GM18508 (cell line): ENCODE data around the gene KRT39.
"Not testable (repeated sequence)": the region's sequence is repeated elsewhere in the genome, so short reads cannot be mapped to it uniquely, and the experiment has no call there.

ENCODE experiments used
- ATAC-seq: cut with Tn5 transposase; IDR thresholded peaks from one replicate; pipeline ENCODE4 v1.9.1; 2021; ENCODE audit warnings: moderate number of reproducible peaks; ENCODE audit not compliant: insufficient read depth, unreplicated experiment

Gene KRT39

DNA sequence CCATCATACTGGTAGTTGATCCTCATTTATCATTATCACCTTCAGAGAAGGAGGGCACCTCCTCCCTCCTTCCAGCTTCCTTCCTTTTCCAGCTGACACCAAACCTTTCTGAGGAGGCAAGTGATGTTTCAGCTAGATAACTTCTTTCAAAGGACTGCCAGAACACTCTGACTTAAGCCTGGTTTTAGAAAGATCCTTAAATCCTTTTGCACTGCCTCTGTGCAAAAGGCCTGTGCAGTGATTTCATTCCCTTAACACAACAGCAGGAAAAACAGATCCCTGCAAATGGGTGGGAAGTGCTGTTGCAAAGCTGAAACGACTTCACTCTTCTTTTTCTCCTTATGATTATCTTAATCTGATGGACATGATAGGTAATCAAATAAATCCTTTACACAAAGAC lies 22.2 kb downstream of the KRT39 start:
- no peak for ATAC-seq

DNA sequence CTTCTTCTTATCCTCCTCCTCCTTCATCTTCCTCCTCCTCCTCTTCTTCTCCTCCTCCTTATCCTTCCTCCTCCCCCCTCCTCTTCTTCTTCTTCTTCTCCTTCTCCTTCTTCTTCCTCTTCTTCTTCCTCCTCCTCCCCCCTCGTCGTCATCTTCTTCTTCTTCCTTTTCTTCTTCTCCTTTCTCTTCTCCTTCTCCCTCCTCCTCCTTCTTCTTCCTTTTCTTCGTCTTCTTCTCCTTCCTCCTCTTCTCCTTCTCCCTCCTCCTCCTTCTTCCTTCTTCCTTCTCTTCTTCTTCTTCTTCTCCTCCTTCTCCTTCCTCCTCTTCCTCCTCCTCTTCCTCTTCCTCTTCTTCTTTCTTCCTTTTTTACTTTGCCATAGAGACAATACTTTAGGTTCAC lies 24.2 kb downstream of the KRT39 start:
- ATAC-seq, result no peak

DNA sequence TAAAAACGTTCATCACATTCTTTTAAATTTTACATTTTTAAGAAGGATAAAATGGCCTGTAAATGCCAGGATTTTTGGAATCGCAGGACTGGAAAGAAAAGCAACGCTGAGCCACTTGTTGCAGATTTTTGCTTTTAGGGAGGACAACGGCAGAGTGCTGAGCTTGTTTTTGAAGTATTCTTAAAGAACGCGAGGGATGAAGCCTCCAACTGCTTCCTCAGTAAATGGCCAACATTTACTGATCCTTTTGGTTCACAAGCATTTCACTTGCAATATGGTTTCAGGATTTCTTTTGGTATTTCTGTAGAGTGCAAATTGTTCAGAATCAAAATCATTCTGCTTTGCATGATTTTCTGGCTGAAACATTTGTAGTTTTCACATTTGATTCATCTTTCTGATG lies 26.5 kb downstream of the KRT39 start:
- no peak for ATAC-seq

DNA sequence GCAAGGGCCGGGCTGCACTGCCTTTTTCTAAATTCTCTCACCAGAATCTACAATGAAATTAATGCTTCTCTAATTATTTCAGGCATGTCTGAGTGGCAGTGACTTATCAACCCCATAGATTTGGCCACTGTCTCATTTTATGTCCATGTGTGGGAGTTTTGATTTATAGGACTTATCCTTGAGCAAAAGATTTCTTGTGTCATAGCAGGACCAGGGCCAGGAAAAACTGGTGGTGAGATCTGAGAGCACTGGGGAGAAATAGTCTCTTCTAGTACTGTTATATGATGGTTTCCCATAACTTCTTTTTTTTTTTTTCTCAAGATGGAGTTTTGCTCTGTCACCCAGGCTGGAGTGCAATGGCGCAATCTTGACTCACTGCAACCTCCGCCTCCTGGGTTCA lies 27.8 kb downstream of the KRT39 start:
- no peak for ATAC-seq

DNA sequence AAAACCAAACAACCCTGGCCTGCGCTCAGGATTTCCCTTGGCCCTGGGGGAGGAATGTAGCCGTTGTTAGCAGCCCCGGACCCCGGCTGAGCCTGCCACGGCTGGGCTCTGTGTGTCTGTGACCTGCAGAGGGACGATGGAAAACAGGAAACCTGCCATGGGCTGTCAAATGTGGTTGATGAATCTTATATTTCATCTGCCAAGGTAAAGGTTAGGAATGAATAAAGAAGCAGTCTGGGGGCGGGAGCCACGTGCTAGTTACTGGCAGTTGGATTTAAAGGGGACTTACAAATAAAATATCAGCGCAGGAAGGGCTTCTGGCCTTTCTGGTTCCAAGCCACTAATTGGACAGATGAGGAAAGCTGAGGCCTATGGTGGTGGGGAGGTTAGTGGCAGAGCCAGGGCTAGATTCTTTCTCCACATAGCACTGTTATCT lies 29.3 kb downstream of the KRT39 start, which contains the start of gene KRT23:
Gene KRT23 (minus strand): TSS at position 263 of the 436 bp plus-strand sequence. CDS start 1,043 bp downstream, outside the sequence.
- no peak for ATAC-seq

DNA sequence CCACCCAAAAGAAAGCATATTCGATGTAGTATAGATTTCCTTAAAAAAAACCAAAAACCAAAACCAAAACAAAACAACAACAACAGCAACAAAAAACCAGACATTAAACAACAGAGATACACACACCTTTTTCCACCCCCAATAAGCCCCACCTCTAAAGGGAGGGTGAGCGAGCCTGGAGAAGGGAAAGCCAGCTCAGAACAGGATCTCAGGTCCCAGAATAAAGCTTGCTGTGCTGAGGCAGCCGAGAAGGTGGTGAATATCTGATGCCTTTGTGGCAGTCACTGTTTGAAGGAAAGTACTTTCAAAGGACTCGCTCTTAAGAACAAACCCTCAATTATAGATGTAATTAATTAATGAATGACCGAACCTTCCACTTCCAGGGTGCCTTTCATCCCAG lies 29.8 kb downstream of the KRT39 start:
- ATAC-seq, result no peak

DNA sequence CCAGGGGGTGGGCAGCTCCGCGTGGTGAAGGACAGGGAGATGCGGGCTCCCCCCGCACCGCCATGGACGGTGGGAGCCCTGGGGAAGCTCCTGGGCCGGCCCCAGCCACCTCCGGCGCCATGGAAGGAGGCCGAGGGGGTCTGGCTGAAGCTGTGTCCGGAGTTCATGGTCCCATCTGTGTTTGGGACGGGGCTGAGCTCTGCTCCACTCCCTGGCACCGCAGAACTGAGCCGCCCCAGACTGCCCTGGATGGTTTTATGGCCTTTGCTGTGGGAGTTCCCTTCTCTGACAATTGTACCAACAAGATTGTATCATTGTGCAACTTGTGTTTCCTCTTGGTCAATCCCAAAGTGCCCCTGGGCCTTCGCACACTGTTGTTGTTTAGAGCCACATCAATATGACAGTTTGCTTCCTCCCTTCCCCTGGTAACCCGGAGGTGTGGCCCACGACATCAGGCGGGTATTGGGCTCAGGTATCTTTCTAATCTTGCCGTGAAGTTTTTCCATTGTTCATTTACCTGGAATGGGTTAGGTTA lies 30.2 kb downstream of the KRT39 start:
- ATAC-seq, result no peak

DNA sequence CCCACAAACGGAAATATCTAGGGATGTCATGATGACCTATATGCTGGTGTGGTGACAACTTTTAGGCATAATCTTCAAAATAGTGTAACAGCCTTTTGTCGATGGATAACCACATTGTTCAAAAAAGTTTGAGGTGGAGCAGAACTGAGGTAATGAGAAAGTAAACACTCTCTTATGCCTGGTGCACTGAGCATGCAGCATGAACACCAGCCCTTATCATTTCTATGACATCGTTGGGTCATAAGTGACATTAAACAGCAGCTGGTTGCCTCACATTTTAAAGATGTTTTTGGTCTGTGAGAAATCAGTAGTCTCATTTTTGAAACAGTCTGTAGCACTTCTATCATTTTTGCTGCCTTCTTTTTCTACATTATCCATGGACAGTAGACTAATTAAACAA lies 31.1 kb downstream of the KRT39 start:
- ATAC-seq, result no peak

DNA sequence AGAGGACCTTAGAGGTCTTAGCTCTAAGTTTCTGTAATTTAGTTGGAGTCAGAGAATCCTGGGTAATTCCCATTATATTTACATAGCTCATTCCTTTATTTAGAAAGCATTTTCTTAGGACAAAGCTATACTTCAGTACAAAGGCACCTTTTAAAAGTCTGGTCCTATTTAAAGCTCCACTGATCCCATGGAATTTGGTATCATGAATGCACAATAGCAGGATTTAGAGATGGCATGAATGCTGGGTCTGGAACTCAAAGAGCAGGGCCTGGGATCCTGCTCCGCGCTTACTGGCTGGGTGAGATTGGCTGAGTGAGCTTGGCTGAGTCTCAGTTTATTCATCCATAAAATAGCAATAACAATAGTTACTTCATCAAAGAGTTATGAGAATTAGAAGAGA lies 34.1 kb downstream of the KRT39 start:
- ATAC-seq, result no peak

DNA sequence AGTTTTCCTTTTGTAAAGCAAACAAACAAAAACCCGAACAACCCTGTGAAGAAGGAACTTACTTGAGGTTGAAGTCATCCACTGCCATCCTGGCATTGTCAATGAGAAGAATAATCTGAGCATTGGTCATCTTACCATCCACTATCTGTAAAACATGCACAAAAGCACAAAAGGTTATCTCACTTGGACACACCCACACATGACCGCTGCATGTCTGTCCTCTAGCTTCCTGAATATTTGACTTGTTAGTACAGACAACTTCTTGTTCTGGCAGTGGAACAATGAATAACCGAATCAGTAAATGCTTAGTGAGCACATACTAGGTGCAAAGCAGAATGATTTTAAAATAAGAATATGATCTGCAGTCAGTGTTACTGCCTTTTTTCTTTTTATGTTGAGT lies 35.4 kb downstream of the KRT39 start:
- ATAC-seq, result no peak

DNA sequence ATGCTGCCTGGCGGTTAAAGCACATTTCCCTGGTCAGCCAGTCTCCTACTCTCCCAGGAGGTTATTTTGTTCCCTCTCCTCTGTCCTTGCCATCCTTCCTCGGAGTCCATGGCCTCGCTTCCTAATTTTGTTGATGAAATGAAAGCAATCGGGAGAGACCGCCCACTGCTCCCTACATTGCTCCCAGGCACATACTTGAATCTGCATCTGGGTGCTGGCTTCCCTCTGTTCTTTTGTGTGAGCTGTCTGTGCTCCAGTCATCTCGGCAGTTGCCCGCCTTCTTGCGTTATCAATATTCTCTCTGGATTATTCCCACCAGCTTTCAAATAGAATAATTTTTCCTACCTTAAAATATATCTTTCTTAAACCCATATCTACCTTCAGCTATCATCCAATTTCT lies 40.4 kb downstream of the KRT39 start:
- ATAC-seq, result no peak

DNA sequence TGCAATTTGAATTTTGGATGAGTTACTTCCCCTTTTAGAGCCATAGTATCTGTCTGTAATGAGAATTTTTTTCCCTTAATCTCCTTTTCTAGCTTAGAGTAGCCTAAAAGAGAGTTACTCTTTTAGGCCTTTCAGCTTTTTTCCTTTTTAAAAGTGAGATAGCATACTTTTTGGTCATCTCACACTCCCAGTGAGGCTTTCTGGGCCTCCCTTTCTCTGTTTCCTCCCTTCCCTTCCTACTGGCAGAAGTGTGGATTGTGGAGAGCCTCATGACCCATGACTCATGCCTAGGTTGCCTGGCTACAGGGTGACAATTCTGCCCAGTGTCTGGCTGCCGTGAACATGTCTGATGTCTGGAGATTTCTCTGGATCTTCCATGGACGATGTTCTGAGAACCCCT lies 44.5 kb downstream of the KRT39 start:
- ATAC-seq, result no peak

DNA sequence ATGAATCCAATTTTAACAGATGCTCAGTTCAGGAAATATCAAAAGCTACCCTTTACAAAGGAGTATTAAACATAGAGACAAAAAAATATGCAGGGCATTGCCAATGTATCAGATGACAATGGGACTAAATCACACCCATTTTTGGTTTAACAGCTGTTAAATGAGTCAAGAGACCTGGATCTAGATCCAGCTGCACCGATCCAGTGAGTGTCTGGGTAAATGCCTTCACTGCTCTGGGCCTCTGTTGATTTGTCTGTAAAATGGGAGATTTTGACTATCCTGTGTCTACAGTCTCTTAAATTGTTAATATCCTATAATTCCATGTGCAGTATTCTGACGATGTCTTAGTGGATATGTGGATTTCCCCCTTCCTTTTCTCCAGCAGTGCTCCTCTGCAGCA lies 45.7 kb downstream of the KRT39 start:
- ATAC-seq, result no peak

DNA sequence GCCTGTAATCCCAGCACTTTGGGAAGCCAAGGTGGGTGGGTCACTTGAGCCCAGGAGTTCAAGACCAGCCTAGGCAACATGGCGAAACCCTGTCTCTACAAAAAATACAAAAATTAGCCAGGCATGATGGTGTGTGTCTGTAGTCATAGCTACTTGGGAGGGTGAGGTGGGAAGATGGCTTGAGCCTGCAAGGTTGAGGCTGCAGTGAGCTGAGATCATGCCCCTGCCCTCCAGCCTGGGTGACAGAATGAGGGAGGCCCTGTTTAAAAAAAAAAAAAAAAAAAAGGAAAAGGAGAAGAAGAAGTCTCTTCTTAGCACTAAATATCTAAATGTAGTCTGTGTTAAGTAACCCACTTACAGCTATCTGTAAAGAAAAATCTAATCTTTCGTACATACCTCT lies 49.6 kb downstream of the KRT39 start:
- not testable (repeated sequence) for ATAC-seq

DNA sequence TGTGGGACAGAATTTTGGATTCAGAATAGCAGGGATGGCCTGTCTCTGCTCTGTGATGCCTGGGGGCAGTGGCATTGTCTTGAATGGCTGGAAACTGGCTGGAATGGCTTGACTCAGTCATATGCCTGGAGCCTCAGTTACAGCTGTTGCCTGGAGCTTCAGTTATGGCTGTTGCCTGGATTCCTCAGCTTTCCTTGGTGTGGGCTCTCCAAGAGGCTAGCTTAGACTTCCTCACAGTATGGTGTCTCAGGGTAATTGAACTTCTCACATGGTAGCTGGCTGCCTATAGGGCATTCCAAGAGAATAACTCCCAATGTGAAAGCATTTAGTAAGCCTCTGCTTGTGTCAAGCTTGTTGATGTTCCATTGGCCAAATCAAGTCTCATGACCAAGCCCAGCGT lies 50.4 kb downstream of the KRT39 start:
- ATAC-seq, result no peak

DNA sequence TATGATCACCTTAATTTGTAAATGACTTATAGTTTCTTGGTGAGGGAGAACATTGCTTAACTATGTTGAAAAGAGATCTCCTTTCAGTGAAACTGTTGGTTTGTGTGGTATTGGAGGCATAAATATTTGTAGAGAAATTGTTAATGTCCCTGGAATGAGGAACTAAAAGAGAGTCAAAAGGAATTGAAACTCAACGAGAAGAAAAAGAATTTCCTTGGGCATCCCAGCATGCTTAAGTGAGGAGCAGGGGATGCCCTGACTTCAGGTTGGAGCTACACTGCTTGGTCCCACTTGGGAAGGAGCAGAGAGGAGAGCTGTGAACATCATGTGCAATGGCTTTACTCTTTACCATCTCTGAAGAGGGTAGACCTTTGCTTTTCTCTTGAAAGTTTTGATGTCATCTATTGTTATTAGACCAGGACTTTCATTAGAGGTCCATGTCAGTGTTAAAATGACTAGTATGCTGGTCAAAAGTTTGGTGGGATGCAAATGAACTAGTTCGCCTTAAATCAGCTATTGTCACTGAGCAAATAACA lies 51.0 kb downstream of the KRT39 start:
- ATAC-seq, result no peak

DNA sequence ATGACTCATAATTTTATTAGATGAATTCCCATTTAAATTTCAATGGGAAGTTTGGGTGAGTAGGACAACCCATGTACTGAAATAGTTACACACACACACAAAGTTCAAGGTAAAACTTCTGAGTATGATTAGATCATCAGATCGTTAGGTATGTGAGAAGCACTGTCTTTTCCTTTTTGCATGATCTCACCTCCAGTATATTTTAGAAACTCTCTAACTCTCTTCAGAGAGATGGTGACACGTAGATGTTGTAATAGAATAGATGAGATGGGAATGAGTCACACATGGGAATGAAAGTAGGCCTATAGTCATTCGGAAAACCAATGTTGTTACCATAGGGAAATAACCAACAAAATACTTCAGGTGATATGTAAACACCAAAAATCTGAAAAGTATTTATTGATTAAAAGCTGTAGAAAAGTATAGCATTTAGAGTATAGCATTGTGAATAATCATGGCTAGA lies 51.5 kb downstream of the KRT39 start:
- no peak for ATAC-seq

DNA sequence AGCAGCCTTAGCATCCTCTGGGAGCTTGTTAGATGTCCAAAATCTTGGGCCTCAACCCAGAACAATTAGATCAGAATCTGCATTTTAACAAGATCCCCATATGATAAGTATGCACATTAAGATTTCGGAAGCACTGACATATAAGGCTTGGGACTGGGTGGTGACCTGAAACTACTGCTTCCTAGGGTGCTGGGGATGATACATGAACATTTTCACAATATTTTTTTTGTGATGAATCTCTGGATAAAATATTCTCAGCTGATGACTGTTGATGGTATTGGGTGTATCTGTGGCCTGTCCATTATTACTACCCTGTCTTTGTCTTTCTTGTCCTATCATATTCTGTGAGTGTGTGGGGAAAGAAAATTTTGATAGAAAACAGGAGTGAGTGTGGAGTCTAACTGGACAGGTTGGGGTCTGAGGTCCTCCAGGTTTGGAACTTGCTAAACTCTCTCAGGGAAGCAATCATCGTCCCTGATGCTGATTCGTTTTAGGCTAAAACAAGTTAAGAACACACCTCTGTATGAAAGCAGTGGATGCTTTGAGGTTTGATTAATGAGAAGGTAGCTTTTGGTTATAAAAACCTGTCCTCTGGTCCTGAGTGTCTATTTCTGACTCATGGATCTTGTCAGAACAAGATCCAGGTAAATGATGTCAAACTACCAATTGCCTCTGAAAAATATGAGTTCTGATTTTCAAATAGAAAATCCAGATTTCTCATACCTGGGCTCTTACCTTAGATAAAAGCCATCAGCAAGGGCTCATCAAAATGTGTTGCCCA lies 52.5 kb downstream of the KRT39 start:
- ATAC-seq, result no peak

DNA sequence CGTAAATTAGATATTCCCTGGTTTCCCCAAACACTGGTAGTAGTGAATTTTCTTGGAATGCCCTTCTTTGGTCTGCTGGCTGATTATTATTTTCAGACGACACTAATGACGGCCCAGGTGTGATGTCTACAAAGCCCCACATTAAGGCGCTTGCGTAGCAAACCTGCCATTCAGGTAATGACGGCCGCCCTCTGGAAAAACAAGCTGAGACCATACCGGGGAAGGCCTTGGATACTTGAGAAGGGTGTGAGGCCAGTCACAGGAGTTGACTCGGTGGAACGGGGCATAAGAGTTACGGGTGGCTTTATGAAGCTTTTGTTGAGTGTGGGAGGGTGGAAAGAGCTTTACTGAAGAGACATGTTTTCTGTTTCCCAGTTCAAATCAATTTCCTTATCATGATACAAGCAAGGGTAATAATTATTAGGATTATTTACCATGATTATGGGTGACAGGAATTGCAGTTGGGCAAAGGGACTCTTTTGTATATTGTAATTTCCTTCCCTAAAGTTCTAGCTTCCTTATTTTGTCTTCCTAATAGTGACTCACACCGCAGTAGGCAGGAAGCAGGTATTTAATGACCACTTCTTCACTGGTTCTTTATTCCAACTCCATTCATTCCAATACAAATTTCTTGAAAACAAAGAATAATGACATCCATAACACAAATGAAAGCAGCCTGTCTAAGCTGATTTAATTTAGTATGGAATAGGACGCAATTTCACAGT lies 54.1 kb downstream of the KRT39 start:
- ATAC-seq, result no peak

DNA sequence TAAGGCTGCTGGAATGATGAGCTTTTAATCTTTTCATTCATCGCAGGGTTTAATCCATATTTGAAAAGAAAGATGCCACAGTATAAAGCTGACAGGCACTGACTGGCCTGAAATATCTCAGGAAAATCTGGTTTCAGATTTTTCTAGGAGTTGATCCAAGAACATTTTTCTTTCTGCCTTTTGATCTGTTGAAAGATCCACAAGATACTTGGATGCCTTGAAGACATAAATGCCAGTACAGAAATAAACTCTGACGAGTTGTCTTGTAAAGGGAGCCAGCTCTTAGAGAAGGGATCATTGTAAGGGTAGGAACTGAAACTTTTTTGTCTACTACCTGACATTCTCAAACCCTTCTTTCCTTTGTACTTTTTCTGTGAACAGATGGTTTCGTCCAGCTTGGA lies 56.3 kb downstream of the KRT39 start:
- ATAC-seq, result no peak

DNA sequence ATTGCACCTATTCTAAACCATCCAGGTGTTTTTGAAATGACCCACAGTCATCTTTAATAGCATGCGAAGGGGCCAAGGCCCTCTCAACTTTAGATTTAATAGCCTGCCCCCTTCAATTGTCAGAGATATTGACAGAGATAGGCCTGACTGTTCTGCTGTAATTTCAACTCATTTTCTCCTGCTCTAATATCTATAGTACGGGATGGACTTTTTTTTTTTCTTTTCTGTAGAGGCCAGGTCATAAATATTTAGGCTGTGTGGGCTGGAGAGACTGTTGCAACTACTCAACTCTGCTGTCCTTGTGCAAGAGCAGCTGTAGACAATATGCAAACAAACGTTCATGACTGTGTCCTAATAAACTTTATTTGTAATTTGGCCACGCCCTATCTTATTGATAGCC lies 57.0 kb downstream of the KRT39 start:
- no peak for ATAC-seq
